ENCODE results near the gene ATN1.

ATN1 gene

DNA sequence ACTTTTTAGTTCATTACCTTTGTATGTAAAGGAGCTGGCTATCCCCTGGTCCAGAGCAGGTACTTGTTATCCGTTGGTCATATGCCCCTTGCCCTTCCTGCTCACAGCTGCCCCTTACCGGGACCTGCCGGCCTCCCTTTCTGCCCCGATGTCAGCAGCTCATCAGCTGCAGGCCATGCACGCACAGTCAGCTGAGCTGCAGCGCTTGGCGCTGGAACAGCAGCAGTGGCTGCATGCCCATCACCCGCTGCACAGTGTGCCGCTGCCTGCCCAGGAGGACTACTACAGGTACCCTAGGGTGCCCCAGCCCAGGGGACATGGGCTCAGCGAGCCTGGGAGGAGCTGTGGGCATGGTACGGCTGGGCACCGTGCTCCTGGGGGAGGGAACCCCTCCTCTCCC is 13.5 kb downstream of the ATN1 start:
- TF ChIP-seq, protein P1, sequence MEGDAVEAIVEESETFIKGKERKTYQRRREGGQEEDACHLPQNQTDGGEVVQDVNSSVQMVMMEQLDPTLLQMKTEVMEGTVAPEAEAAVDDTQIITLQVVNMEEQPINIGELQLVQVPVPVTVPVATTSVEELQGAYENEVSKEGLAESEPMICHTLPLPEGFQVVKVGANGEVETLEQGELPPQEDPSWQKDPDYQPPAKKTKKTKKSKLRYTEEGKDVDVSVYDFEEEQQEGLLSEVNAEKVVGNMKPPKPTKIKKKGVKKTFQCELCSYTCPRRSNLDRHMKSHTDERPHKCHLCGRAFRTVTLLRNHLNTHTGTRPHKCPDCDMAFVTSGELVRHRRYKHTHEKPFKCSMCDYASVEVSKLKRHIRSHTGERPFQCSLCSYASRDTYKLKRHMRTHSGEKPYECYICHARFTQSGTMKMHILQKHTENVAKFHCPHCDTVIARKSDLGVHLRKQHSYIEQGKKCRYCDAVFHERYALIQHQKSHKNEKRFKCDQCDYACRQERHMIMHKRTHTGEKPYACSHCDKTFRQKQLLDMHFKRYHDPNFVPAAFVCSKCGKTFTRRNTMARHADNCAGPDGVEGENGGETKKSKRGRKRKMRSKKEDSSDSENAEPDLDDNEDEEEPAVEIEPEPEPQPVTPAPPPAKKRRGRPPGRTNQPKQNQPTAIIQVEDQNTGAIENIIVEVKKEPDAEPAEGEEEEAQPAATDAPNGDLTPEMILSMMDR (IDR thresholded peaks at IDR 0.05; ENCODE audit: extremely low read depth, missing control alignments), result no peak
- no peak for DNase-seq (ENCODE audit: low spot score)

DNA sequence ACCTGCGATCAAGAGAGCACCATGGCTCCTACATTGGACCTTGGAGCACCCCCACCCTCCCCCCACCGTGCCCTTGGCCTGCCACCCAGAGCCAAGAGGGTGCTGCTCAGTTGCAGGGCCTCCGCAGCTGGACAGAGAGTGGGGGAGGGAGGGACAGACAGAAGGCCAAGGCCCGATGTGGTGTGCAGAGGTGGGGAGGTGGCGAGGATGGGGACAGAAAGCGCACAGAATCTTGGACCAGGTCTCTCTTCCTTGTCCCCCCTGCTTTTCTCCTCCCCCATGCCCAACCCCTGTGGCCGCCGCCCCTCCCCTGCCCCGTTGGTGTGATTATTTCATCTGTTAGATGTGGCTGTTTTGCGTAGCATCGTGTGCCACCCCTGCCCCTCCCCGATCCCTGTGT is 14.0 kb downstream of the ATN1 start:
- TF ChIP-seq, protein P1 (IDR thresholded peaks at IDR 0.05; ENCODE audit: extremely low read depth, missing control alignments), result no peak
- DNase-seq (ENCODE audit: low spot score), result no peak

DNA sequence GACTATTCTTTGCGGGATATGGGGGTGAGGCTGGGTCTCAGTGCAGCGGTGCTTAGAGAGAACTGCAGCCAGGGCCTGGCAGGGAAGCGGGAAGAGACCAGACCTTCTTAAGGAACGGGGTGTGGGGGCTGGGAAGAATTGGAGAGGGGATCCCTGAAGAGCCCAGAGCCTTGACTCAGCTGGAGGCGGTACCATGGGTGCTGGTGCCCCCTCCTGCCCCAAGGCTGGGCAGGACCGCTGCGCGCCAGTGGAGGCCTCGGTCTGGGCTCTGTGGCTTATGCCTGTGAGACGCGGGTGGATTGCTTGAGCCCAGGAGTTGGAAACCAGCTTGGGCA is 14.5 kb downstream of the ATN1 start:
- no peak for DNase-seq (ENCODE audit: low spot score)
- TF ChIP-seq, protein P1 (IDR thresholded peaks at IDR 0.05; ENCODE audit: extremely low read depth, missing control alignments), result no peak

DNA sequence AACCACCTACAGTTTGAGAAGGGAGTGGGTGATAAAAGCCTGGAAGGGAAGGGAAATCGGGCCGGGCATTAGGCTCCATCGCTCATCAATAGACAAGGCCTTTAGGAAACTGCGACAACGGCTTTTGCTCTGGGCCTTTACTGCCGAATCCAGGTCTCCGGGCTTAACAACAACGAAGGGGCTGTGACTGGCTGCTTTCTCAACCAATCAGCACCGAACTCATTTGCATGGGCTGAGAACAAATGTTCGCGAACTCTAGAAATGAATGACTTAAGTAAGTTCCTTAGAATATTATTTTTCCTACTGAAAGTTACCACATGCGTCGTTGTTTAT is 15.6 kb downstream of the ATN1 start:
- TF ChIP-seq, protein P1 (IDR thresholded peaks at IDR 0.05; ENCODE audit: extremely low read depth, missing control alignments), result no peak
- peak; percentile 91 for DNase-seq (ENCODE audit: low spot score)

DNA sequence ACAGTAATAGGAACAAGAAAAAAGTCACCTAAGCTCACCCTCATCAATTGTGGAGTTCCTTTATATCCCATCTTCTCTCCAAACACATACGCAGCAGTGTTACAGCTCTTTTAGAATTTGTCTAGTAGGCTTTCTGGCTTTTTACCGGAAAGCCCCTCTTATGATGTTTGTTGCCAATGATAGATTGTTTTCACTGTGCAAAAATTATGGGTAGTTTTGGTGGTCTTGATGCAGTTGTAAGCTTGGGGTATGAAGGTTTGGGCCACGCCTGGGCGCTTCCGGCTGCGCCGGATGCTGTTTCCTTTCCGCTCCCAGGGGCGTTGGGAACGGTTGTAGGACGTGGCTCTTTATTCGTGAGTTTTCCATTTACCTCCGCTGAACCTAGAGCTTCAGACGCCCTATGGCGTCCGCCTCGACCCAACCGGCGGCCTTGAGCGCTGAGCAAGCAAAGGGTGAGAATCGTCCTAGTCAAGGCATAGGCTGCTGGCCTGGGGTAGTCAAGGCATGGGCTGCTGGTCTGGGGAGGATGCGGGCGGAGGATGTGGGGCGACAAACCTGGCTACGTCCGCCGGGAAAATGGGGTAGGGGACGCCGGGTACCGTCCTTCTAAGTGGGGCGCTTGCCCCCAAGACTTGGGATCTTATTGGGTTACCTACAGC is 16.1 kb downstream of the ATN1 start, which contains the start of the genes C12orf57 and RNU7-1:
TSS of gene C12orf57 (plus strand) at position 301 of the 659 bp plus-strand sequence. CDS start at position 401, 100 bp downstream.
TSS of gene RNU7-1 (plus strand) at position 95 of the 659 bp plus-strand sequence.
- DNase-seq (ENCODE audit: low spot score), result peak; percentile 73
- TF ChIP-seq, protein P1 (IDR thresholded peaks at IDR 0.05; ENCODE audit: extremely low read depth, missing control alignments), result no peak

DNA sequence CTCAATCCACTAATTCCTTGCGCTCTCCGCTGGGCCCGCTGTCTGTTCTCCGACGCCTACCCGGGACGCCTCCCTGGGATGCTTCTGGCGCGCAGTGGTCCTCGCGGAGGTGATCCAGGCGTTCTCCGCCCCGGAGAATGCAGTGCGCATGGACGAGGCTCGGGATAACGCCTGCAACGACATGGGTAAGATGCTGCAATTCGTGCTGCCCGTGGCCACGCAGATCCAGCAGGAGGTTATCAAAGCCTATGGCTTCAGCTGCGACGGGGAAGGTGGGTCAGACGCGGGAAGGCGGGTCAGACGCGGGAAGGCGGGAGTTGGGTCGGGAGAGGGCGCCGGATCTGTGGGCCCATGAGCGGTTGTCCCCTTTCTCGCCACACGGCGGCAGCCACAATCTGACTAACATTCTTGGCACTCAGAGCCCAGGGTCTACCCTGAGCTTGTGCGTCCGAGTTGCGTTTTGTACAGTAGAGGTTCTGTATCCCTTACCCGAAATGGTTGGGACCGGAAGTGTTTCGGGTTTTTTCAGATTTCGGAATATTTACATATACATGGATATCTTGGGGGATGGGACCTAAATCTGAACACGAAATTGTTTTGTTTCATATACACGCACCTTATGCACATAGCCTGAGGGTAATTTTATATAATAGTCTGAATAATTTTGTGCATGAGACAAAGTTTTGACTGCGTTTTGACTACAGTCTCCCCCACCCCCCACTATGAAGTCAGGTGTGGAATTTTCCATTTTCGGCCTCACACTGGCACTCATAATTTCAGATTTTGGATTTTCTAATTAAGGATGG is 16.8 kb downstream of the ATN1 start:
- DNase-seq (ENCODE audit: low spot score), result peak; percentile 83
- TF ChIP-seq, protein P1 (IDR thresholded peaks at IDR 0.05; ENCODE audit: extremely low read depth, missing control alignments), result peak; percentile 96

DNA sequence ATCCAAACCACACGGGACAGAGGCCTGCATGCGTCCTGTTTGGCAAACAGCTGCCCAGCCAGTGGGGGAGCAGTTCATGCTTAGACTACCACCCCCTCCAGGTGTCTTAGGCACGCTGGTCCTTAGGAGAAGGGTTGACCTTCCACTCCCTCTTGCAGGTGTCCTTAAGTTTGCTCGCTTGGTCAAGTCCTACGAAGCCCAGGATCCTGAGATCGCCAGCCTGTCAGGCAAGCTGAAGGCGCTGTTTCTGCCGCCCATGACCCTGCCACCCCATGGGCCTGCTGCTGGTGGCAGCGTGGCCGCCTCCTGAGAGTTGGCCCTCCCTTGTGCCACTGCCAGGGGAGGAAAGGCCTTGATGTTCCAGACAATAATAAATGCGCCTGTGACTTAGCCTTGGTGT is 17.9 kb downstream of the ATN1 start:
- no peak for DNase-seq (ENCODE audit: low spot score)
- TF ChIP-seq, protein P1 (IDR thresholded peaks at IDR 0.05; ENCODE audit: extremely low read depth, missing control alignments), result no peak
